Panc1 (cell line): ENCODE results near the gene TACC2. TPM values are rescaled to one million over a fixed set of nuclear protein-coding genes. Genes with fewer than 3 reads are reported as not detected.

Experiments
- ATAC-seq: fragments of 200-7000 bp; cut with Tn5 transposase; 2 replicates; pipeline ENCODE4 v1.9.1; 2020; ENCODE audit warnings: mild to moderate bottlenecking, moderate library complexity
- BruUV-seq: library from RNA; stranded (reverse); fragments of 400-500 nt; replicated peaks from 2 replicates; lab custom pipeline; 2021; lab: Mats Ljungman, UMichigan
- CTCF ChIA-PET: fragments of 300-600 bp; sonication (Branson Sonifier 250); formaldehyde crosslinking; loops from one replicate; lab custom pipeline; 2022; ENCODE audit warnings: antibody characterized with exemption; lab: Charles Lee
- POLR2A ChIA-PET: fragments of 300-600 bp; sonication (Branson Sonifier 250); formaldehyde crosslinking; loops from one replicate; lab custom pipeline; 2022; ENCODE audit warnings: antibody characterized with exemption; lab: Charles Lee
- DNase-seq: peaks from one replicate; pipeline ENCODE4 v3.0.0-alpha.2; 2010; ENCODE audit warnings: low read depth, low spot score
- H3K27ac ChIP-seq: 2 replicates; pipeline ENCODE4 v1.5.1; 2011; ENCODE audit warnings: mild to moderate bottlenecking, low read length, inconsistent platforms
- H3K27me3 ChIP-seq: fragments of 200-500 bp; sonication (Bioruptor generic); 2 replicates; pipeline ENCODE4 v1.6.0; 2014; ENCODE audit warnings: low read length, inconsistent platforms; ENCODE audit not compliant: control insufficient read depth, insufficient read depth
- H3K36me3 ChIP-seq: fragments of 200-500 bp; sonication (Bioruptor generic); 2 replicates; pipeline ENCODE4 v1.5.1; 2014; ENCODE audit warnings: inconsistent platforms, mild to moderate bottlenecking, low read length, moderate library complexity; ENCODE audit not compliant: control insufficient read depth, insufficient read depth
- H3K4me1 ChIP-seq: 2 replicates; pipeline ENCODE4 v1.5.1; 2011; ENCODE audit warnings: inconsistent platforms, mild to moderate bottlenecking, low read length, moderate library complexity; ENCODE audit not compliant: control insufficient read depth, insufficient read depth
- H3K4me3 ChIP-seq, 2 experiments: 2 replicates each; pipeline ENCODE4 v1.5.1; 2011 to 2012; ENCODE audit warnings: low read depth in 2 of 2, low read length in 2 of 2, mild to moderate bottlenecking in 2 of 2, inconsistent platforms in 1 of 2, moderate library complexity in 1 of 2
- H3K9me3 ChIP-seq: fragments of 200-500 bp; sonication (Bioruptor generic); 2 replicates; pipeline ENCODE4 v1.5.1; 2014; ENCODE audit warnings: low read depth, mild to moderate bottlenecking, inconsistent platforms, low read length, moderate library complexity; ENCODE audit not compliant: control insufficient read depth, insufficient read depth
- POLR2AphosphoS5 ChIP-seq: IDR thresholded peaks from 2 replicates; pipeline ENCODE4 v1.6.1; 2012; ENCODE audit warnings: mild to moderate bottlenecking, low read depth, low read length, moderate library complexity
- SIN3A ChIP-seq: IDR thresholded peaks from 2 replicates; pipeline ENCODE4 v1.6.1; 2012; ENCODE audit warnings: low read depth, mild to moderate bottlenecking, low read length, moderate library complexity, borderline replicate concordance; ENCODE audit not compliant: insufficient read depth
- TCF7L2 ChIP-seq: IDR thresholded peaks from 2 replicates; pipeline ENCODE4 v1.6.1; 2011; ENCODE audit warnings: mild to moderate bottlenecking, low read depth, low read length, inconsistent platforms
- in situ Hi-C: cut with HindIII; loops from 2 replicates; pipeline ENCODE4 v1.10.0; 2016; ENCODE audit warnings: low sequenced_read_pairs, low pct_unique_long_range_greater_than_20kb
- intact Hi-C: fragments of 100-400 bp; cut with micrococcal nuclease; formaldehyde crosslinking; loops from one replicate; pipeline ENCODE4 v1.10.0; 2022; ENCODE audit not compliant: unreplicated experiment
- total RNA-seq: library from RNA; stranded (reverse); gene quantifications from one replicate; pipeline ENCODE4 v1.2.1, GENCODE V29; 2021; ENCODE audit not compliant: unreplicated experiment
- TF ChIP-seq, protein P1 (sequence below): fragments of 450-650 bp; IDR thresholded peaks from 2 replicates; pipeline ENCODE4 v1.5.1; 2017; ENCODE audit warnings: mild to moderate bottlenecking
- TF ChIP-seq, protein P2 (sequence below), 2 experiments: IDR thresholded peaks; 2 replicates each; pipeline ENCODE4 v1.6.1; 2011 to 2012; ENCODE audit warnings: low read depth in 2 of 2, control low read depth in 1 of 2, low read length in 1 of 2, mild to moderate bottlenecking in 1 of 2, moderate library complexity in 1 of 2; ENCODE audit not compliant: insufficient read depth in 1 of 2

TACC2 gene
- total RNA-seq, 1 experiment from 2014 or later: 133 TPM

DNA sequence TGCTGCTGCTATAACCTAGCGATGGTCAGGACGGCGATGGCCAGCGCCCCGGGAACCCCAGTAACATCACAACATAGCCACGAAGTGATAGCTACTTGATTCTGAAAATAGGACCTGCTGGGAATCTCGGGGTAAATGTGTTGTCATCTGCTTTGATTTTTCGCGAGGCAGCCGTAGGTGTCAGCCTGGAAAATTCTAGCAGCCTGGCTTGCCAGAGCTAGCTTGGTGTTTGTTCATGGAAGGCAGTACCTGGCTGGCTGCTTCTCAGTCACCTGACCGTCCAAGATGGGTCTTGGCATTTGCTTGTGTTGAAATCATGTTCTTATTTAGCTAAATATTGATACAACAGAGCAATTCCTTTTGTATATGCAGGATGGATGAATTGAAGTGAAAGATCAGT is 199.7 kb downstream of the TACC2 start:
- H3K4me1 ChIP-seq: peaks cover 27% of the 10 kb centered on the region
- TF ChIP-seq SIN3A (no peak), POLR2AphosphoS5 (no peak), TCF7L2 (no peak)
- TF ChIP-seq, protein P1, sequence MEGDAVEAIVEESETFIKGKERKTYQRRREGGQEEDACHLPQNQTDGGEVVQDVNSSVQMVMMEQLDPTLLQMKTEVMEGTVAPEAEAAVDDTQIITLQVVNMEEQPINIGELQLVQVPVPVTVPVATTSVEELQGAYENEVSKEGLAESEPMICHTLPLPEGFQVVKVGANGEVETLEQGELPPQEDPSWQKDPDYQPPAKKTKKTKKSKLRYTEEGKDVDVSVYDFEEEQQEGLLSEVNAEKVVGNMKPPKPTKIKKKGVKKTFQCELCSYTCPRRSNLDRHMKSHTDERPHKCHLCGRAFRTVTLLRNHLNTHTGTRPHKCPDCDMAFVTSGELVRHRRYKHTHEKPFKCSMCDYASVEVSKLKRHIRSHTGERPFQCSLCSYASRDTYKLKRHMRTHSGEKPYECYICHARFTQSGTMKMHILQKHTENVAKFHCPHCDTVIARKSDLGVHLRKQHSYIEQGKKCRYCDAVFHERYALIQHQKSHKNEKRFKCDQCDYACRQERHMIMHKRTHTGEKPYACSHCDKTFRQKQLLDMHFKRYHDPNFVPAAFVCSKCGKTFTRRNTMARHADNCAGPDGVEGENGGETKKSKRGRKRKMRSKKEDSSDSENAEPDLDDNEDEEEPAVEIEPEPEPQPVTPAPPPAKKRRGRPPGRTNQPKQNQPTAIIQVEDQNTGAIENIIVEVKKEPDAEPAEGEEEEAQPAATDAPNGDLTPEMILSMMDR: no peak
- TF ChIP-seq, protein P2, sequence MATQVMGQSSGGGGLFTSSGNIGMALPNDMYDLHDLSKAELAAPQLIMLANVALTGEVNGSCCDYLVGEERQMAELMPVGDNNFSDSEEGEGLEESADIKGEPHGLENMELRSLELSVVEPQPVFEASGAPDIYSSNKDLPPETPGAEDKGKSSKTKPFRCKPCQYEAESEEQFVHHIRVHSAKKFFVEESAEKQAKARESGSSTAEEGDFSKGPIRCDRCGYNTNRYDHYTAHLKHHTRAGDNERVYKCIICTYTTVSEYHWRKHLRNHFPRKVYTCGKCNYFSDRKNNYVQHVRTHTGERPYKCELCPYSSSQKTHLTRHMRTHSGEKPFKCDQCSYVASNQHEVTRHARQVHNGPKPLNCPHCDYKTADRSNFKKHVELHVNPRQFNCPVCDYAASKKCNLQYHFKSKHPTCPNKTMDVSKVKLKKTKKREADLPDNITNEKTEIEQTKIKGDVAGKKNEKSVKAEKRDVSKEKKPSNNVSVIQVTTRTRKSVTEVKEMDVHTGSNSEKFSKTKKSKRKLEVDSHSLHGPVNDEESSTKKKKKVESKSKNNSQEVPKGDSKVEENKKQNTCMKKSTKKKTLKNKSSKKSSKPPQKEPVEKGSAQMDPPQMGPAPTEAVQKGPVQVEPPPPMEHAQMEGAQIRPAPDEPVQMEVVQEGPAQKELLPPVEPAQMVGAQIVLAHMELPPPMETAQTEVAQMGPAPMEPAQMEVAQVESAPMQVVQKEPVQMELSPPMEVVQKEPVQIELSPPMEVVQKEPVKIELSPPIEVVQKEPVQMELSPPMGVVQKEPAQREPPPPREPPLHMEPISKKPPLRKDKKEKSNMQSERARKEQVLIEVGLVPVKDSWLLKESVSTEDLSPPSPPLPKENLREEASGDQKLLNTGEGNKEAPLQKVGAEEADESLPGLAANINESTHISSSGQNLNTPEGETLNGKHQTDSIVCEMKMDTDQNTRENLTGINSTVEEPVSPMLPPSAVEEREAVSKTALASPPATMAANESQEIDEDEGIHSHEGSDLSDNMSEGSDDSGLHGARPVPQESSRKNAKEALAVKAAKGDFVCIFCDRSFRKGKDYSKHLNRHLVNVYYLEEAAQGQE (IDR thresholded peaks at IDR 0.05; ENCODE audit: insufficient read depth in 1 of 2, low read depth in 2 of 2, low read length in 1 of 2): no peak
- DNase-seq (no peak), ATAC-seq (no peak)
- no peaks in the 10 kb centered on the region for H3K27me3 ChIP-seq
- no TSS peak for BruUV-seq
- H3K27ac ChIP-seq: peak overlapping the region; percentile 1; the same call in 1 of the 2 replicates
- ChIA-PET CTCF (no interaction called here), POLR2A (no interaction called here)
- in situ Hi-C loops: no loop called here
- H3K9me3 ChIP-seq: no peaks in the 10 kb centered on the region
- intact Hi-C loops: no loop called here
- H3K36me3 ChIP-seq: no peaks in the 10 kb centered on the region
- H3K4me3 ChIP-seq: no peak overlapping the region

DNA sequence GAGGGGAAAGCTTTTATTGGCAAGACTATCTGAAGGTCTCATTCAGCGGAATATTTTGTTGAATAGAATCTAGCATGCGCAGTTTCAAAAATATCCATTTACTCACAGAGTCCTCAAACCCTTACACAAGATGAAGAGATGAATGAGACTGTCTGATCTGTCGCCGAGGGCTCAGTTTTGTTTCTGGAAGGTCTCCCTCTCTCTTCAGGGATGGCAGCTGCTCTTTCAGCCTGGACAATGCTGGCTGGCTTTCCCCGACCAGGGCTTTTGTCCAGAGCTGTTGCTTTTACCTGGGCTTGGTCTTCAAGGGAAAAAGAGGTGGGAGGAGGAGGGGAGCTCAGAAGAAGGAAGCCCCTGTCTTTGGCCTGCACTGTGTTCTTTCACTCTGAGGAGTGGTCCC is 200.2 kb downstream of the TACC2 start:
- no peak for ATAC-seq
- in situ Hi-C loops (no loop called here), intact Hi-C loops (no loop called here)
- no TSS peak for BruUV-seq
- TF ChIP-seq, protein P1: no peak
- TF ChIP-seq POLR2AphosphoS5 (no peak), TCF7L2 (no peak), SIN3A (no peak)
- TF ChIP-seq, protein P2 (IDR thresholded peaks at IDR 0.05; ENCODE audit: insufficient read depth in 1 of 2, low read depth in 2 of 2, low read length in 1 of 2): no peak
- no peak for DNase-seq
- Histone ChIP-seq H3K36me3 (no peaks in the 10 kb centered on the region), H3K9me3 (no peaks in the 10 kb centered on the region), H3K27me3 (no peaks in the 10 kb centered on the region), H3K4me3 (no peak overlapping the region), H3K27ac (peak overlapping the region; percentile 1; the same call in 1 of the 2 replicates), H3K4me1 (peaks cover 23% of the 10 kb centered on the region)
- CTCF ChIA-PET: no interaction called here
- POLR2A ChIA-PET: no interaction called here
